T-cell (primary cell): Measurements from ENCODE around the gene C5AR2. TPM values are rescaled to one million over a fixed set of nuclear protein-coding genes. Genes with fewer than 3 reads are reported as not detected.
"Not testable (repeated sequence)": the region's sequence is repeated elsewhere in the genome, so short reads cannot be mapped to it uniquely, and the experiment has no call there.

Experiments used
- ATAC-seq, 4 experiments: fragments of 200-7000 bp in 3 of 4; fragments of 150-1000 bp in 1 of 4; cut with Tn5 transposase; replicated peaks in 1 of 4; 1 replicate in 3 of 4; 2 replicates in 1 of 4; pipeline ENCODE4 v1.10.0; 2021; ENCODE audit warnings: moderate library complexity in 3 of 4, mild to moderate bottlenecking in 2 of 4, moderate number of reproducible peaks in 1 of 4
- CTCF ChIA-PET, 2 donors: fragments of 300-600 bp; sonication (Branson Sonifier 250); formaldehyde crosslinking; loops; one replicate each; lab custom pipeline; 2022; ENCODE audit warnings: antibody characterized with exemption in 2 of 2; lab: Charles Lee
- POLR2A ChIA-PET, 2 donors: fragments of 300-600 bp; sonication (Branson Sonifier 250); formaldehyde crosslinking; loops; one replicate each; lab custom pipeline; 2022; ENCODE audit warnings: antibody characterized with exemption in 2 of 2; lab: Charles Lee
- DNase-seq, 35 experiments: peaks; one replicate each; pipeline versions ENCODE4 v3.0.0 to v3.0.0-alpha.2; 2013 to 2023
- H3K27ac ChIP-seq: one replicate; pipeline ENCODE4 v1.5.1; 2013; ENCODE audit warnings: low read length
- H3K27me3 ChIP-seq, 2 experiments: replicated peaks in 1 of 2; 1 replicate in 1 of 2; 2 replicates in 1 of 2; pipeline versions ENCODE4 v1.6.1 to v1.7.0; 2013; ENCODE audit warnings: low read length in 1 of 2, mixed read lengths in 1 of 2; ENCODE audit not compliant: control insufficient read depth in 2 of 2, insufficient read depth in 2 of 2; ENCODE audit errors: extremely low read depth in 1 of 2
- H3K36me3 ChIP-seq, 2 donors: 1 replicate in 1 of 2; 2 replicates in 1 of 2; pipeline versions ENCODE4 v1.6.1 to v1.7.0; 2013; ENCODE audit warnings: low read length in 1 of 2; ENCODE audit not compliant: control insufficient read depth in 2 of 2, insufficient read depth in 1 of 2; ENCODE audit errors: extremely low read depth in 1 of 2
- H3K4me1 ChIP-seq, 2 experiments: 1 replicate in 1 of 2; 2 replicates in 1 of 2; pipeline versions ENCODE4 v1.6.1 to v1.7.0; 2013; ENCODE audit warnings: low read length in 2 of 2, mixed read lengths in 1 of 2; ENCODE audit not compliant: insufficient read depth in 2 of 2, control insufficient read depth in 1 of 2; ENCODE audit errors: extremely low read depth in 1 of 2
- H3K4me3 ChIP-seq, 2 donors: 1 replicate in 1 of 2; 2 replicates in 1 of 2; pipeline versions ENCODE4 v1.5.1 to v1.7.0; 2013; ENCODE audit warnings: mild to moderate bottlenecking in 2 of 2, low read length in 1 of 2, moderate library complexity in 1 of 2; ENCODE audit not compliant: control insufficient read depth in 1 of 2; ENCODE audit errors: extremely low read depth in 1 of 2
- H3K9me3 ChIP-seq: 2 replicates; pipeline ENCODE4 v1.7.0; 2013
- H3K27ac Mint-ChIP-seq, 2 donors: one replicate each; pipeline ENCODE4 v1.8.0; 2020 to 2021; ENCODE audit warnings: mild to moderate bottlenecking in 2 of 2, mixed read lengths in 2 of 2
- H3K27me3 Mint-ChIP-seq, 2 donors: one replicate each; pipeline ENCODE4 v1.8.0; 2021 to 2022; ENCODE audit warnings: mixed read lengths in 2 of 2
- H3K36me3 Mint-ChIP-seq: one replicate; pipeline ENCODE4 v1.8.0; 2021; ENCODE audit warnings: mixed read lengths
- H3K4me1 Mint-ChIP-seq, 3 donors: one replicate each; pipeline ENCODE4 v1.8.0; 2020 to 2022; ENCODE audit warnings: mixed read lengths in 3 of 3, mild to moderate bottlenecking in 1 of 3
- H3K4me3 Mint-ChIP-seq, 3 donors: one replicate each; pipeline ENCODE4 v1.8.0; 2020 to 2022; ENCODE audit warnings: mild to moderate bottlenecking in 3 of 3, mixed read lengths in 3 of 3, moderate library complexity in 3 of 3
- H3K9me3 Mint-ChIP-seq, 3 donors: one replicate each; pipeline ENCODE4 v1.8.0; 2020 to 2022; ENCODE audit warnings: mixed read lengths in 3 of 3
- WGBS: methylation state at CpG from one replicate; pipeline ENCODE4 v1.1.5; 2013; ENCODE audit warnings: missing lambda C conversion rate; ENCODE audit not compliant: insufficient coverage; 5-methylcytosine and 5-hydroxymethylcytosine counted together
- total RNA-seq, 35 experiments: library from RNA in 6 of 35; stranded (reverse) in 6 of 35; fragments of 120-200 nt in 1 of 35; gene quantifications; one replicate each; pipeline versions ENCODE4 v1.2.1 to v1.2.4 and lab custom pipeline; 2013 to 2026

Gene C5AR2
- total RNA-seq, 5 donors from 2014 or later (not counting 1 experiment from before 2014, with no cell fraction given), result 0.40 to 1.5 (median 0.79) TPM

GRCh38 chr19:47343194-47343802 lies 11.3 kb downstream of the C5AR2 start:
- Histone ChIP-seq H3K9me3 (no peaks in the 10 kb centered on the region), H3K4me3 (no peak overlapping the region), H3K27ac (no peak overlapping the region), H3K4me1 (peaks cover 0 to under 1% of the 10 kb centered on the region in 2 experiments), H3K27me3 (peaks cover 0 to 6% of the 10 kb centered on the region in 2 experiments), H3K36me3 (no peaks in the 10 kb centered on the region)
- CTCF ChIA-PET, result no interaction called here
- 78% methylated on average over 4 of the region's 11 CpGs for WGBS
- no peaks in the 10 kb centered on the region for H3K36me3 Mint-ChIP-seq
- H3K9me3 Mint-ChIP-seq, result no peaks in the 10 kb centered on the region
- ATAC-seq (no peak), DNase-seq (no peak)
- H3K4me1 Mint-ChIP-seq, result no peaks in the 10 kb centered on the region
- H3K27ac Mint-ChIP-seq, result no peak overlapping the region
- H3K27me3 Mint-ChIP-seq, result no peaks in the 10 kb centered on the region
- POLR2A ChIA-PET, result no interaction called here
- H3K4me3 Mint-ChIP-seq, result no peak overlapping the region

- no peak overlapping the region for H3K4me3 Mint-ChIP-seq
- H3K9me3 Mint-ChIP-seq, result no peaks in the 10 kb centered on the region
- Histone ChIP-seq H3K9me3 (no peaks in the 10 kb centered on the region), H3K36me3 (no peaks in the 10 kb centered on the region), H3K27ac (no peak overlapping the region), H3K27me3 (peaks cover 0 to 6% of the 10 kb centered on the region in 2 experiments), H3K4me1 (peaks cover 0 to 7% of the 10 kb centered on the region in 2 experiments), H3K4me3 (no peak overlapping the region)
- WGBS, result 100% methylated on average over 1 of the region's 1 CpG
- no peak overlapping the region for H3K27ac Mint-ChIP-seq
- DNase-seq (no peak), ATAC-seq (no peak)
- no peaks in the 10 kb centered on the region for H3K27me3 Mint-ChIP-seq
- peaks cover 7 to 9% (median 8%) of the 10 kb centered on the region in 3 donors for H3K4me1 Mint-ChIP-seq
- H3K36me3 Mint-ChIP-seq, result no peaks in the 10 kb centered on the region
- POLR2A ChIA-PET, result interaction anchor here in 1 of 2 donors (0.6 kb wide), 1 partner anchor 316 kb away, joined by 3 read pairs; no protein-coding TSS in a partner anchor
- CTCF ChIA-PET, result interaction anchor here in 1 of 2 donors (0.6 kb wide), 1 partner anchor 362 kb away, joined by 4 read pairs; no protein-coding TSS in a partner anchor
Measured at GRCh38 chr19:47344425-47344824, 12.4 kb downstream of the C5AR2 start.

GRCh38 chr19:47346024-47346423 lies 14.0 kb downstream of the C5AR2 start:
- H3K36me3 ChIP-seq, H3K27me3 ChIP-seq, POLR2A ChIA-PET, H3K9me3 ChIP-seq, DNase-seq, H3K4me3 Mint-ChIP-seq, H3K36me3 Mint-ChIP-seq, H3K9me3 Mint-ChIP-seq, CTCF ChIA-PET, H3K27me3 Mint-ChIP-seq, H3K27ac Mint-ChIP-seq, ATAC-seq, H3K4me3 ChIP-seq, H3K27ac ChIP-seq: not testable (repeated sequence)
- H3K4me1 Mint-ChIP-seq, result peaks cover 21 to 23% (median 22%) of the 10 kb centered on the region in 3 donors
- 90% methylated on average over 5 of the region's 6 CpGs for WGBS
- peaks cover 5 to 20% of the 10 kb centered on the region in 2 experiments for H3K4me1 ChIP-seq

GRCh38 chr19:47348819-47349795 lies 17.1 kb downstream of the C5AR2 start, which contains the start of gene DHX34:
DHX34 (plus strand) TSS chr19:47349315; CDS start chr19:47353031, 3,716 bp downstream.
- peaks cover 34 to 39% (median 38%) of the 10 kb centered on the region in 3 donors for H3K4me1 Mint-ChIP-seq
- H3K9me3 Mint-ChIP-seq, result no peaks in the 10 kb centered on the region
- peak within 1 kb of the TSS; percentile 96 to 99 (median 99) for H3K4me3 Mint-ChIP-seq
- DNase-seq (peak; percentile 96 to 100 (median 99)), ATAC-seq (peak; percentile 95 to 100 (median 97))
- no peaks in the 10 kb centered on the region for H3K27me3 Mint-ChIP-seq
- peaks cover 7 to 23% of the 10 kb centered on the region in 2 donors for H3K36me3 ChIP-seq
- POLR2A ChIA-PET, result interaction anchor here (0.6 to 1.1 kb wide), 8 partner anchors 33 to 1871 kb away, joined by 3 to 12 read pairs (median 4); partner anchors contain the start of gene NOP53 (in 1 of the 2)
- peaks cover 9% of the 10 kb centered on the region for H3K36me3 Mint-ChIP-seq
- CTCF ChIA-PET, result interaction anchor here (0.6 to 2.1 kb wide), 30 partner anchors 9 to 1463 kb away, joined by 3 to 13 read pairs (median 4); partner anchors contain the start of genes CCDC9 (in 1 of the 2), KPTN (in 1 of the 2), NAPA (in 1 of the 2) and SYNGR4 (in 1 of the 2)
- H3K4me3 ChIP-seq, result peak within 1 kb of the TSS; percentile 74 to 84
- H3K9me3 ChIP-seq, result no peaks in the 10 kb centered on the region
- peak within 1 kb of the TSS; percentile 40 for H3K27ac ChIP-seq
- peak within 1 kb of the TSS; percentile 89 to 95 for H3K27ac Mint-ChIP-seq
- peaks cover 5 to 22% of the 10 kb centered on the region in 2 experiments for H3K4me1 ChIP-seq
- peaks cover 0 to under 1% of the 10 kb centered on the region in 2 experiments for H3K27me3 ChIP-seq
- 2% methylated on average over 57 of the region's 63 CpGs for WGBS

- Histone ChIP-seq H3K27ac (no peak overlapping the region), H3K4me3 (no peak overlapping the region), H3K4me1 (peaks cover 5 to 22% of the 10 kb centered on the region in 2 experiments), H3K27me3 (no peaks in the 10 kb centered on the region), H3K9me3 (no peaks in the 10 kb centered on the region), H3K36me3 (peaks cover 7 to 37% of the 10 kb centered on the region in 2 donors)
- Mint-ChIP-seq H3K9me3 (no peaks in the 10 kb centered on the region), H3K27me3 (no peaks in the 10 kb centered on the region), H3K36me3 (peaks cover 15% of the 10 kb centered on the region), H3K4me3 (peak overlapping the region; percentile 62 to 99 (median 73)), H3K4me1 (peaks cover 34 to 45% (median 43%) of the 10 kb centered on the region in 3 donors), H3K27ac (peak overlapping the region; percentile 4 to 5)
- 75% methylated on average over 5 of the region's 6 CpGs for WGBS
- no peak for DNase-seq
- ChIA-PET CTCF (interaction anchor here in 1 of 2 donors (0.6 kb wide), 1 partner anchor 95 kb away, joined by 3 read pairs; no protein-coding TSS in a partner anchor), POLR2A (no interaction called here)
- no peak for ATAC-seq
Measured at GRCh38 chr19:47350630-47351029, 18.7 kb downstream of the C5AR2 start.
